HepG2 (cell line): ENCODE results near the gene LEMD2.

Source experiments
- ATF1 ChIP-seq: IDR thresholded peaks from 2 replicates; pipeline ENCODE4 v1.6.1; 2016; ENCODE audit warnings: mild to moderate bottlenecking, control low read depth
- KAT8 ChIP-seq: IDR thresholded peaks from 2 replicates; pipeline ENCODE4 v1.6.1; 2016; ENCODE audit warnings: missing genetic modification reagents, missing compliant biosample characterization
- MXD4 ChIP-seq: IDR thresholded peaks from 2 replicates; pipeline ENCODE4 v1.6.1; 2016; ENCODE audit warnings: mild to moderate bottlenecking, missing biosample characterization, missing genetic modification reagents
- STAT5B ChIP-seq: sonication (generic); formaldehyde crosslinking; IDR thresholded peaks from 2 replicates; pipeline ENCODE4 v1.4.0; 2020; ENCODE audit warnings: missing genetic modification reagents
- ZBTB2 ChIP-seq: sonication (generic); formaldehyde crosslinking; IDR thresholded peaks from 2 replicates; pipeline ENCODE4 v1.8.0; 2022; ENCODE audit warnings: low read depth, missing genetic modification reagents
- ZC3H13 ChIP-seq: sonication (generic); formaldehyde crosslinking; IDR thresholded peaks from 2 replicates; pipeline ENCODE4 v1.8.1; 2023; ENCODE audit warnings: mild to moderate bottlenecking, missing genetic modification reagents, moderate library complexity
- ZFP91 ChIP-seq: sonication (generic); formaldehyde crosslinking; IDR thresholded peaks from 2 replicates; pipeline ENCODE4 v1.9.0; 2022; ENCODE audit warnings: missing genetic modification reagents, mild to moderate bottlenecking, borderline replicate concordance
- ZNF12 ChIP-seq: sonication (generic); formaldehyde crosslinking; IDR thresholded peaks from 2 replicates; pipeline ENCODE4 v1.5.0; 2020; ENCODE audit warnings: missing genetic modification reagents
- ZNF260 ChIP-seq: sonication (generic); formaldehyde crosslinking; IDR thresholded peaks from 2 replicates; pipeline ENCODE4 v1.4.0; 2020; ENCODE audit warnings: missing genetic modification reagents, low read depth, mild to moderate bottlenecking, borderline replicate concordance
- TF ChIP-seq, protein P1 (sequence below): sonication (generic); formaldehyde crosslinking; IDR thresholded peaks from 2 replicates; pipeline ENCODE4 v1.5.0; 2020; ENCODE audit warnings: mild to moderate bottlenecking, missing genetic modification reagents, moderate library complexity
- TF ChIP-seq, protein P2 (sequence below): sonication (generic); formaldehyde crosslinking; IDR thresholded peaks from 2 replicates; pipeline ENCODE4 v1.4.0; 2020; ENCODE audit warnings: missing genetic modification reagents
- TF ChIP-seq, protein P3 (sequence below): sonication (generic); formaldehyde crosslinking; IDR thresholded peaks from 2 replicates; pipeline ENCODE4 v1.4.0; 2020; ENCODE audit warnings: mild to moderate bottlenecking, missing genetic modification reagents

DNA sequence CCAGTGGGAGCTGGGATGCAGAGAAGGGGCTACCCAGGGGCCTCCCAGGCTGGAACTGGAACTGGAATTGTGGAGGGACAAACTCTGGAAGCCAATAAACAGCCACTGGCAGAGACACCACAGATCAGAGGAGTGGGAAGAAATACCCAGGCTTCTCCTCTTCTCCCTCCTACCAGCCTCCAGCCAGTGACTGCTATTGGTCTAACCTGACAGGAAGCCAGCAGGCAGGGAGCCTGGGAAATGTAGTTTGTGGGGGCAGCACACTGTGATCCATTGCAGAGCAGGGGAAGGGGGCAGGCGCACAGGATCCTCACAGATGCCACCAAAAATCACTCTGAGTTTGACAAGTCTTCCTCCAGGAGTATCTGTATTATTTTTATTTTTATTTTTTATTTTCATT, 26.9 kb upstream of the LEMD2 start:
- no peak for TF ChIP-seq ATF1 (CRISPR knock-in tag)
- TF ChIP-seq, protein P1, sequence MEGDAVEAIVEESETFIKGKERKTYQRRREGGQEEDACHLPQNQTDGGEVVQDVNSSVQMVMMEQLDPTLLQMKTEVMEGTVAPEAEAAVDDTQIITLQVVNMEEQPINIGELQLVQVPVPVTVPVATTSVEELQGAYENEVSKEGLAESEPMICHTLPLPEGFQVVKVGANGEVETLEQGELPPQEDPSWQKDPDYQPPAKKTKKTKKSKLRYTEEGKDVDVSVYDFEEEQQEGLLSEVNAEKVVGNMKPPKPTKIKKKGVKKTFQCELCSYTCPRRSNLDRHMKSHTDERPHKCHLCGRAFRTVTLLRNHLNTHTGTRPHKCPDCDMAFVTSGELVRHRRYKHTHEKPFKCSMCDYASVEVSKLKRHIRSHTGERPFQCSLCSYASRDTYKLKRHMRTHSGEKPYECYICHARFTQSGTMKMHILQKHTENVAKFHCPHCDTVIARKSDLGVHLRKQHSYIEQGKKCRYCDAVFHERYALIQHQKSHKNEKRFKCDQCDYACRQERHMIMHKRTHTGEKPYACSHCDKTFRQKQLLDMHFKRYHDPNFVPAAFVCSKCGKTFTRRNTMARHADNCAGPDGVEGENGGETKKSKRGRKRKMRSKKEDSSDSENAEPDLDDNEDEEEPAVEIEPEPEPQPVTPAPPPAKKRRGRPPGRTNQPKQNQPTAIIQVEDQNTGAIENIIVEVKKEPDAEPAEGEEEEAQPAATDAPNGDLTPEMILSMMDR (CRISPR knock-in tag): no peak
- no peak for TF ChIP-seq ZNF12 (CRISPR knock-in tag)
- TF ChIP-seq MXD4 (CRISPR knock-in tag): no peak
- no peak for TF ChIP-seq ZFP91 (CRISPR knock-in tag)
- no peak for TF ChIP-seq STAT5B (CRISPR knock-in tag)
- TF ChIP-seq, protein P2, sequence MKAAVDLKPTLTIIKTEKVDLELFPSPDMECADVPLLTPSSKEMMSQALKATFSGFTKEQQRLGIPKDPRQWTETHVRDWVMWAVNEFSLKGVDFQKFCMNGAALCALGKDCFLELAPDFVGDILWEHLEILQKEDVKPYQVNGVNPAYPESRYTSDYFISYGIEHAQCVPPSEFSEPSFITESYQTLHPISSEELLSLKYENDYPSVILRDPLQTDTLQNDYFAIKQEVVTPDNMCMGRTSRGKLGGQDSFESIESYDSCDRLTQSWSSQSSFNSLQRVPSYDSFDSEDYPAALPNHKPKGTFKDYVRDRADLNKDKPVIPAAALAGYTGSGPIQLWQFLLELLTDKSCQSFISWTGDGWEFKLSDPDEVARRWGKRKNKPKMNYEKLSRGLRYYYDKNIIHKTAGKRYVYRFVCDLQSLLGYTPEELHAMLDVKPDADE (CRISPR knock-in tag): no peak
- TF ChIP-seq ZC3H13: no peak
- TF ChIP-seq, protein P3, sequence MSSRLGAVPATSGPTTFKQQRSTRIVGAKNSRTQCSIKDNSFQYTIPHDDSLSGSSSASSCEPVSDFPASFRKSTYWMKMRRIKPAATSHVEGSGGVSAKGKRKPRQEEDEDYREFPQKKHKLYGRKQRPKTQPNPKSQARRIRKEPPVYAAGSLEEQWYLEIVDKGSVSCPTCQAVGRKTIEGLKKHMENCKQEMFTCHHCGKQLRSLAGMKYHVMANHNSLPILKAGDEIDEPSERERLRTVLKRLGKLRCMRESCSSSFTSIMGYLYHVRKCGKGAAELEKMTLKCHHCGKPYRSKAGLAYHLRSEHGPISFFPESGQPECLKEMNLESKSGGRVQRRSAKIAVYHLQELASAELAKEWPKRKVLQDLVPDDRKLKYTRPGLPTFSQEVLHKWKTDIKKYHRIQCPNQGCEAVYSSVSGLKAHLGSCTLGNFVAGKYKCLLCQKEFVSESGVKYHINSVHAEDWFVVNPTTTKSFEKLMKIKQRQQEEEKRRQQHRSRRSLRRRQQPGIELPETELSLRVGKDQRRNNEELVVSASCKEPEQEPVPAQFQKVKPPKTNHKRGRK (CRISPR knock-in tag): no peak
- no peak for TF ChIP-seq ZBTB2 (CRISPR knock-in tag)
- TF ChIP-seq KAT8 (CRISPR knock-in tag): no peak
- TF ChIP-seq ZNF260 (CRISPR knock-in tag): no peak
